NCI-H2171 treated with DMSO at 0.1 percent for 48 hours (cell line): ENCODE data around the gene ZCCHC13.
"Not testable (repeated sequence)": the region's sequence is repeated elsewhere in the genome, so short reads cannot be mapped to it uniquely, and the experiment has no call there.

Experiments
- DNase-seq: peaks from one replicate; lab custom pipeline; 2025; lab: John Stamatoyannopoulos, UW

Gene ZCCHC13

DNA sequence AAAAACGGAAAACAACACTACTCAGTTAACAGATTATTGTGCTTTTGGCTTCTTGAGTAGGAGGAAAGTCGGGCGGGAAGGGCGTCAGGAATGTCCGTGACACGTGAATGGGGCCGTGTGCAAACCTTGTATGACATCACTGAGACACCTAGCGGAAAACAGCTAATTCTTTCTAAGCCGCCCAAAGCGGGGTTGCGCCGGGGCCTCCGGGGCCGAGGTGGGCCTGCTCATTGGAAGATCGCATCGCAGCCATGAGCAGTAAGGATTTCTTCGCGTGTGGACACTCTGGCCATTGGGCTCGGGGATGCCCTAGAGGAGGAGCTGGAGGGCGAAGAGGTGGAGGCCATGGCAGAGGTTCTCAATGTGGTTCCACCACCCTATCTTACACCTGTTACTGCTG is at the start of gene ZCCHC13:
TSS of gene ZCCHC13 (plus strand) at position 165 of the 400 bp plus-strand sequence. CDS start at position 252, 87 bp downstream.
- no peak for DNase-seq

- DNase-seq = not testable (repeated sequence)
These were observed 45.9 kb upstream of the ZCCHC13 start for GRCh38 chrX:74258111-74258510.

- DNase-seq = no peak
These were observed 44.0 kb upstream of the ZCCHC13 start for GRCh38 chrX:74259885-74260491.

GRCh38 chrX:74262452-74263209 is 41.3 kb upstream of the ZCCHC13 start:
- no peak for DNase-seq

- no peak for DNase-seq
These were observed 33.6 kb upstream of the ZCCHC13 start for GRCh38 chrX:74270393-74270792.

- DNase-seq = no peak
These were observed 31.8 kb upstream of the ZCCHC13 start for GRCh38 chrX:74272230-74272629.

DNA sequence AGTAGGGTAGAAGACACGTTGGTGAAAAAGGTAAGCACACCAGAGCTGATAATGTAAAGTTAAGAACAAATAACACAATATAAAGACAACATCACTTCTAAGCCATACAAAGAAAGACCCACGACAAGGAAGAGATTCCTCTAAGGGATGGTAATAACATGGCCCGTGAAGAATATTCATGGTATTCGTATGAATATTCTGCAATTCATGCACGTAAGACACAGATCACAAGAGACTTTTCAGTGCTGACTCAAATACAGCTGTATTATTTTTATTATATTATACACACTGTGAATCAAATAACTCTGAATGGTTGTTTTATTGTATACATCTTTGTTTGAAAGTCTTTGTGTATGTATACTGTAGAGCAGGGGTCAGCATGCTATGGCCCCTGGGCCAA is 29.5 kb upstream of the ZCCHC13 start:
- DNase-seq = no peak

- DNase-seq = no peak
These were observed 26.7 kb upstream of the ZCCHC13 start for GRCh38 chrX:74277320-74277719.

- no peak for DNase-seq
These were observed 26.1 kb upstream of the ZCCHC13 start for GRCh38 chrX:74277846-74278245.

DNA sequence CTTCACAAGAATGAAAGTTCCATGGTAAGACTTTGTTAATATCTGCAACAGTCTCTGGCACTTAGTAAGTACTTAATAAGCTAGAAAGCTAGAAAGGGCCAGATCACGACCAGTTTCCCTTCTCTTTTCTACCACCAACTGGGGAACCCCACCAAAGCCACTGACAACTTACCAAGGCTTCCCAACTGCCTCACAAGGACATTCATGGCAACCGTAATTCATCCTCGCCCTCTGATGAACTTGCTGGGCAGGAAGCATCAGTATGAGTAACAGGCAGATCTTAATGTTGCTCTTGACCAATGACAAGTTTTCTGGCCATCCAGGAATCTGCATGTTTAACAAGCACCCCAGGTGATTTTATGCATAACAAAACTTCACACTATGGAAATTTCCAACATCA is 23.2 kb upstream of the ZCCHC13 start:
- no peak for DNase-seq

DNA sequence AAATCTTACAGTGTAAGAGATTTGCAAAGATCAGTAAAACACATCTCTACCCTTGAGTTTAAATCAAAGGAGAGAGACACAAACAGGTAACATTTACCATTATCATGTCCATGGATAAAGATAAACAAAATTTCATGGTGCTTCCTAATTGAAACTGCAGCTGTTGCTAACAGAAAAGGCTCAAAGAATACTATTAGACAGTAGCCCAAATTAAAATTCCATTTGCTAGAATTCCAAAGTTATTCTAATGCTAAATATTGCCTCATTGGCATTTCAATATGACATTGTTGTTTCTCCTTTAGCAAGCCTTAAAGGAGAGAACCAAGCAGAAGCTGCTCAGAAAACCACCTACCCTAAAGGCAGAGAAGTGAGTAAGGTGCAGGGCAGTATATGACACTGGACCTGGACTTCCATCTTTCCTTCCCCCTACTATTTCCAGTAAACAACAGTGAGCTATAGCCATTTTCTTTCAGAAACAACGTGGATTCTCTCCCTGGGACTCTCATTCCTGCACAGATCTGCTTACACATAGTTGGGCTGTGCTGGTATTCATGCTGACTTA is 19.5 kb upstream of the ZCCHC13 start:
- no peak for DNase-seq

- DNase-seq = no peak
These were observed 16.8 kb upstream of the ZCCHC13 start for GRCh38 chrX:74286950-74287740.

DNA sequence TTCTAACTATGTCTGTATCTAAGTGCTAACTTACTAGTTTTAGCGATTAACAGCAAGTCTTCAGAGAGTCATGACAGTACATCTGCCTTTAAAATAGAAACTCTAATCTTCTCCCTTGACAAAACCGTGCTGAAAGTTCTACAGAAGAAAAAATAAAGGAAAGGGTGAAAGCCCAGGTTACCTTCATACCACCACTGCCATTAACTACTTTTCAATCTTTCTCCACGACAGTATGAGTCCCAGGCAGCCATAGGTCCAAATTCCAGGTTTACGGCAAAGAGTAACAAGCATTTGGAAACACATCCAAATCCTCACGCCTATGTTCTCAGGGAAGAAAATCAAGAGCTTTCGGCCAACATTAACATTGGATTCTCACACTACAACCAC is 12.4 kb upstream of the ZCCHC13 start:
- no peak for DNase-seq

GRCh38 chrX:74291964-74292807 is 11.8 kb upstream of the ZCCHC13 start:
- DNase-seq = peak; percentile 91

DNA sequence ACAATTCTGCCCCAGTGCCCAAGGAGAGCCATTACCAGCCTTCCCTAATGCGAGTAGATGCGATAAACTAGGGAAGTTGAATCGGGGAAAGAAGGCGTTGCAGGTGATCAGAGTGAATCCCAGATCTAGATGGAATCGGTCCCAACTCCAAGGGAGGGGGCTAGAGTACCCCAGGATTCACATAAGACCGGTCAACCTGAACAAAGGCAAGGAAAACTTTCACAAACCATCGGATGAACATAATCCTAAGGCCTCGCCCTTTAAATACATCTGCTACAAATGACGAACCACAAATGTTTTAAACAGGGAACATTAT is 11.2 kb upstream of the ZCCHC13 start:
- no peak for DNase-seq

DNA sequence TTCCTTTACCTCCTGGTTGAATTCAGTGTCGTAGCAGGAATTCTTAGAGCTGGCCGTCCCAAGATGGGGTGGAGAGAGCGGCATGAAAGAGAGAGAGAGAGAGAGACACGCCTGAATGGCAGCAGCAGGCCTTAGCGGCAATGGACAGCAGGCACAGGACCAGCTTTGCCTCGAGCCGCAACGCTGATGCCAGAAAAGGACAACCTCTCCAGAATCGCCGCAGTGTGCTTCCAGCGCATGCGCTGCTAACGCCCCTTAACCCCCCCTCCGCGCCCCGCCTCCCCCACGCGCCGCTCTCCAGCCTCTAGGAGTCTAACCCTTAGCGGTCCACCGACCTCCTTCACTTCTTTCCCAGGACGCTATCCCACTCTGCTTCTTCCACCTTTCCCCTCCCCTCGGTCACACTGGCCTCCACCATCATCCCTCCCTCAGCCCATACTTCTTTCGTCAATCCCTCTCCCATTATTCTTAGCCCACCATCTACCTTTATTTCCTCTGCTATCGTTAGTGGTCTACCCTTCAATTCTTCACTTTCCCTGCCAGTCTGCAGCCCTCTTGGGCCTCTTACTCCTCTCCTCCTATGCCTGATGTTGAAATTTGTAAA is 10.5 kb upstream of the ZCCHC13 start:
- peak; percentile 69 for DNase-seq

DNA sequence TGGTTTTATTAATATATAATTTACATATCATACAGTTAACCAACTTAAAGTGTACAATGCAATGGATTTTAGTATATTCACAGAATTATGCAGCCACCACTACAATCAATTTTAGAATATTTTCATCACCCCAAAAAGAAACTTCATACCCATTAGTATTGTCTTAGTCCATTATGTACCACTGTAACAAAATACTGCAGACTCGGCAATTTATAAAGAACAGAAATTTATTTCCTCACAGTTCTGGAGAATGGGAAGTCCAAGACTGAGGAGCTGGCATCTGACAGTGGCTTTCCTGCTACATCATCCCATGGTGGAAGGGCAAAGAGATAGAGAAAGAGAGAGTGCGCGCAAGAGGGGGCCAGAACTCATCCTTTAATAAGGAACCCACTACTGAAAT is 8.9 kb upstream of the ZCCHC13 start:
- DNase-seq = no peak

DNA sequence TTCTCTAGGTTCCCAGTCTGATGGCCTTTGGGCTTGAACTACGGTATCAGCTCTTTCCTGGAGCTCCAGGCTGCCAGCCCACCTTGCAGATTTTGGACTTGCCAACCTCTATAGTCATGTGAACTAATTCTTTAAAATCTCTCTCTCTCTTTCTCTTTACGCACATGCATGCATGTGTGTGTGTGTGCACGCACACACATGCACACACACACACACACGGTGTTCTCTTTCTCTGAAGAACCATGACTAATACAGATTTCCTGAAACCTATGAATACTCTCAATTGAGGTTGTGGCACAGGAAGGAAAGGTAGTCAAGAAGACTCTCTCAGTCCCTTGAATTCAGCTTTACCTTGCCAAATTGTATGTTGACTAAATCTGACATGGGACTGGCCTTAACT is 6.2 kb upstream of the ZCCHC13 start:
- no peak for DNase-seq

- DNase-seq = no peak
These were observed 3.1 kb upstream of the ZCCHC13 start for GRCh38 chrX:74300869-74301268.

- DNase-seq = no peak
These were observed 14.7 kb downstream of the ZCCHC13 start for GRCh38 chrX:74318672-74319071.

- not testable (repeated sequence) for DNase-seq
These were observed 15.3 kb downstream of the ZCCHC13 start for GRCh38 chrX:74319321-74319720.
